Fibroblast of lung (primary cell): ENCODE results near the gene CHCHD6.

ENCODE experiments used
- CTCF ChIP-seq, 2 donors: IDR thresholded peaks in 1 of 2; conservative IDR thresholded peaks in 1 of 2; 1 replicate in 1 of 2; 2 replicates in 1 of 2; pipeline ENCODE4 v1.5.1; 2011 to 2012; ENCODE audit warnings: low read length in 2 of 2, control low read depth in 1 of 2, inconsistent platforms in 1 of 2, low read depth in 1 of 2, mild to moderate bottlenecking in 1 of 2
- EZH2 ChIP-seq: IDR thresholded peaks from 2 replicates; pipeline ENCODE4 v1.5.1; 2012; ENCODE audit warnings: low read length, control low read depth, mild to moderate bottlenecking; ENCODE audit errors: missing control alignments

GRCh38 chr3:126760541-126760940 is 56.5 kb downstream of the CHCHD6 start:
- no peak for TF ChIP-seq CTCF (conservative IDR thresholded peaks at IDR 0.05 in 1 of 2, IDR thresholded peaks at IDR 0.05 in 1 of 2; ENCODE audit: low read depth in 1 of 2, low read length in 2 of 2)
- TF ChIP-seq EZH2 = no peak
